Measurements from ENCODE around the gene RBBP4. TPM values are rescaled to one million over a fixed set of nuclear protein-coding genes. Genes with fewer than 3 reads are reported as not detected.

The RBBP4 gene
- total and polyA plus RNA-seq, 2 of the 8 experiments (the other 6 are each of a cell fraction or from before 2014, with no cell fraction given): 147 to 397 TPM

DNA sequence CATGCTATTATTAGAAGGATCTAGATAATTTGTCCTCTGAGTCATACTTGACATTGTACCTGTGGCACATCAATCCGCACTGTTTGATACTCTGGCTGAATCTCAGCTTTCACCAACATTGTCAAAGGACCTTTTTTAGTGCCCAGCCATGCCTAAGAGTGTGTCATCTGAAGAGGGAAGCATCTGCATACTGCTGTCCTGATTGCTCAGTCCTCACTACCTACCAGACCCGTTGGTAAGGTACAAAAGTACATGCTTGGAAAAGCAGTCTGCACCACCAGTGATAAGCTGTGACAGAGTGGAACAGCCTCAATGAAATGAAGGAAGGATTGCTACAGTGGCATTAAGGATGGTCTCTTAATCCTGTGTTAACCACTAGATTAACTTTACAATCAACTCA lies 34.5 kb downstream of the RBBP4 start:
- Histone ChIP-seq H3K23ac (ENCODE audit: insufficient read length) (no peak overlapping the region), H3K79me1 (ENCODE audit: low read depth, low read length) (no peaks in the 10 kb centered on the region), H3K27ac (ENCODE audit: low read depth, low read length) (no peak overlapping the region), H3K4me3 (ENCODE audit: extremely low read depth in 1 of 4, insufficient read depth in 2 of 4, low read depth in 3 of 4, low read length in 4 of 4) (no peak overlapping the region), H3K9ac (replicated peaks in 1 of 4; ENCODE audit: extremely low read depth in 1 of 4, low read depth in 3 of 4, low read length in 3 of 4) (no peak overlapping the region), H3K36me3 (ENCODE audit: control insufficient read depth in 2 of 4, insufficient read depth in 4 of 4, low read length in 3 of 4) (peaks cover 15 to 61% (median 38%) of the 10 kb centered on the region in 4 experiments), H3K18ac (ENCODE audit: extremely low read depth, low read length) (no peak overlapping the region), H2BK5ac (ENCODE audit: low read depth, low read length) (no peak overlapping the region), H3K4ac (replicated peaks; ENCODE audit: insufficient read length, low read depth, low read length) (no peak overlapping the region), H4K5ac (ENCODE audit: insufficient read length, low read depth, low read length) (no peak overlapping the region), H4K20me1 (replicated peaks in 1 of 2; ENCODE audit: control insufficient read depth in 1 of 2, insufficient read depth in 2 of 2, low read length in 2 of 2) (peaks cover 0 to 1% of the 10 kb centered on the region in 2 experiments), H2BK20ac (ENCODE audit: low read length) (no peak overlapping the region), H4K91ac (replicated peaks; ENCODE audit: insufficient read length, low read length) (no peak overlapping the region), H3K79me2 (ENCODE audit: control insufficient read depth in 1 of 2, insufficient read depth in 2 of 2, low read length in 2 of 2) (no peaks in the 10 kb centered on the region), H3K56ac (replicated peaks; ENCODE audit: insufficient read length, low read depth, low read length) (no peak overlapping the region), H4K8ac (ENCODE audit: extremely low read depth, insufficient read depth, low read length) (no peak overlapping the region), H3K4me1 (replicated peaks in 1 of 4; ENCODE audit: control insufficient read depth in 3 of 4, insufficient read depth in 4 of 4, low read length in 3 of 4) (no peaks in the 10 kb centered on the region), H3K14ac (ENCODE audit: insufficient read length) (no peak overlapping the region), H2BK15ac (ENCODE audit: low read length) (no peak overlapping the region), H3K9me3 (ENCODE audit: insufficient read depth in 2 of 2, low read depth in 1 of 2, low read length in 1 of 2) (no peaks in the 10 kb centered on the region), H3K27me3 (replicated peaks in 1 of 4; ENCODE audit: control insufficient read depth in 3 of 4, extremely low read depth in 1 of 4, insufficient read depth in 3 of 4, low read length in 3 of 4) (no peaks in the 10 kb centered on the region), H2AFZ (ENCODE audit: low read length) (no peak overlapping the region), H3K23me2 (ENCODE audit: low read depth, low read length) (no peaks in the 10 kb centered on the region), H2BK120ac (replicated peaks; ENCODE audit: low read depth, low read length) (no peak overlapping the region), H3K4me2 (ENCODE audit: insufficient read depth in 1 of 2, low read depth in 2 of 2, low read length in 2 of 2) (no peak overlapping the region), H2AK5ac (ENCODE audit: low read depth, low read length) (no peak overlapping the region), H2BK12ac (ENCODE audit: low read depth, low read length) (no peak overlapping the region)
- ChIA-PET CTCF (ENCODE audit: partially characterized antibody) (interaction anchor here (1.5 to 2.1 kb wide), 2 partner anchors 88 to 188 kb away, joined by 3 to 10 read pairs; no protein-coding TSS in a partner anchor), POLR2A (ENCODE audit: partially characterized antibody) (interaction anchor here (0.6 to 15.0 kb wide), 11 partner anchors 8 to 211 kb away, joined by 3 to 124 read pairs (median 3); no protein-coding TSS in a partner anchor)
- WGBS, 2 experiments (ENCODE audit: extremely low coverage in 1 of 2, insufficient coverage in 1 of 2, insufficient read length in 1 of 2, insufficient replicate concordance in 2 of 2, low coverage in 1 of 2, low lambda C conversion rate in 2 of 2, missing lambda C conversion rate in 1 of 2): 97% methylated on average over 2 of the region's 2 CpGs; no CpG with 5 or more reads in 1 of the 2 experiments
- no peak for FAIRE-seq
- no peak for TF ChIP-seq CTBP2 (IDR thresholded peaks at IDR 0.05; ENCODE audit: borderline replicate concordance, insufficient read depth, insufficient read length, low read length)
- TF ChIP-seq SP1 (IDR thresholded peaks at IDR 0.05; ENCODE audit: low read depth, low read length): no peak
- TF ChIP-seq POLR2A (IDR thresholded peaks at IDR 0.05; ENCODE audit: control extremely low read depth in 1 of 2, low read depth in 2 of 2, low read length in 2 of 2): peak; percentile 30 to 43; a peak in 2 of 3 replicates
- DNase-seq (ENCODE audit: low read depth in 1 of 2, low spot score in 2 of 2): no peak
